ENCODE data around the gene PKIB.
"Not testable (repeated sequence)": the region's sequence is repeated elsewhere in the genome, so short reads cannot be mapped to it uniquely, and the experiment has no call there.

The PKIB gene

DNA sequence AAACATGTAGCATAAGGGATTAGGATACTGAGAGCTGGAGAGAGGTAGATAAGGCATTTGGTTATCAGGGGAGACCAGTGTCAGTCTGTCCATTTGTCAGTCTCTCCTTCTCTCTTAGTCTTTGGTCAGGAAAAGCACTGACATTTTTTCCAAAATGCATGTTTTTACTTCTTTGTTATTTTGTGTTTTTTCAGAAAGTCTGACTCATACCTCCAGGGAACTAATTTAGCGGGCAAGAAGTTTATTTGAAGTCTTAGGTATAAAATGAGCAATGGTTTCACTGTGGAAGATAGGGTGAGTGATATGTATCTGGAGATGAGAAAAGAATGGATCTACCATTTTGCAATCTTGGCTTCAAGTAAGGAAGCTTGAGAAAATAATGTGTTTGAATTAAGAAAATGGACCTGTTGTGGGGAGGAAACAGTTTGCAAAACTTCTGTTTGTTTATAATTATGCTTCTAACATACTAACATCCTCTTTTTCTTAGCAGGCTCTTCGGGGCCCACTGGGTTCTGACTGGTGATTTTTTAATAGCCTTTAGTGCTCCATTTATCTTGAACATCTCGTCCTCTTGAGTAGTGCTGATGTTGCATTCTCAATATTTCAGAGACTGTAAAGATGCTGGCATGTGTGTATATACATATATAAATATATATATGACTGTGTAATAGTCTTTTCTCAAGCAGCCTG lies 102.4 kb downstream of the PKIB start:
- DNase-seq, result no peak

DNA sequence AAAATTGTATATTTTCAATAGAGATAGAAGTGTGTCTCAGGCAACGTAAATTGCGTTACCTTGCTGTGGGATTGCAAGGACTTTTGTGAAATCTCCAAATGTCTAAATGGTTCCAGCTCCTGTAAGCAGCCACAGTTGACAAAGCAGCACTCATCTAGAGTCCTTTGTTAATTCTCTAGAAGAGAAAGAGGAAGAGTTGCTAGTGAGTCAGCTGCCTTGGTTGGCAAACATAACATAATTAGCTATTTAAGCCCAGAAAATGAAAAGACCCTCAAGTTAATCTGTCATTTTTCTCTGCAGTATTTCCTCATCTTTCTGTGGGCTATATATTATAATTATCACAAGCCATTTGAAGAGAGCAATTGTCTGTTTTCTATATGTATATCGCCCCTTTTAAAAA lies 102.9 kb downstream of the PKIB start:
- no peak for DNase-seq

GRCh38 chr6:122714059-122714458 lies 103.9 kb downstream of the PKIB start:
- DNase-seq, result no peak

DNA sequence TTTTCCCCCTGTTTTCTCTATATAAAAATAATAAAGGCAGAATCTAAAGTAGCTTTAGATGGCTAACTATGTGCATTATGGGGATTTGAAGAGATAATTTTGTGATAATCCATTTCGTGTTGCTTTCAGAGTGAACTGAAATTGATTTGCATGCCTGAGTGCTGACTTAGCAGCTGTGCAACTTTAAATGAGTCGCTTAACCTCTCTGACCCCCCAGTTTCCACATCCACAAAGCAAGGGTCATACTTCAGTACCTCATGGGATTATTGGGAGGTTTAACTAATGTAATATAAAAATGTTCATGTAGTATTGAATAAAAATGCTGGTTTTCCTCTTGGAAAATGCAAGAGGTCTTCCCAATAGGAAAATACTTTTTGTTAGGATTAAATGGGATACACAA lies 105.5 kb downstream of the PKIB start:
- DNase-seq, result no peak

- peak; percentile 40 for DNase-seq
Measured at GRCh38 chr6:122717350-122717749, 107.1 kb downstream of the PKIB start.

DNA sequence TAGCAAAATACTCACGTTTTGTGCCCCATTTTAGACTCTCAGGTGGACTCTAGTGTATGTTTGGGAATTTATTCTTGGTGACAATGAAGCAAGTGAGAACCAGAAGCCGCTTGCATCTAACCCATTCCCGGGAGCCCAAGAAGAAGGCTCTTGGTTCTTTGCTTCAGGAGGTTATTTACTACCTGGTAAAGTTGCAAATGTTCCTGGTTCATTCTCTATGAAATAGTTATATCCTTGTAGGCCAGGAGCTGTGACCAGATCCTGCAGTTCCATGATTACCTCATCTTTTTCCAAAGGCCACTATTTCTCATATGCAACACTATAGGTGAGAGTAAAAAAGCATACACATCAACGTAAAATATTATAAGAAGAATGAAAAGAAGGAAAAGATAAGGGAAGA lies 108.4 kb downstream of the PKIB start:
- DNase-seq, result no peak

GRCh38 chr6:122719176-122719575 lies 109.0 kb downstream of the PKIB start:
- DNase-seq, result no peak

DNA sequence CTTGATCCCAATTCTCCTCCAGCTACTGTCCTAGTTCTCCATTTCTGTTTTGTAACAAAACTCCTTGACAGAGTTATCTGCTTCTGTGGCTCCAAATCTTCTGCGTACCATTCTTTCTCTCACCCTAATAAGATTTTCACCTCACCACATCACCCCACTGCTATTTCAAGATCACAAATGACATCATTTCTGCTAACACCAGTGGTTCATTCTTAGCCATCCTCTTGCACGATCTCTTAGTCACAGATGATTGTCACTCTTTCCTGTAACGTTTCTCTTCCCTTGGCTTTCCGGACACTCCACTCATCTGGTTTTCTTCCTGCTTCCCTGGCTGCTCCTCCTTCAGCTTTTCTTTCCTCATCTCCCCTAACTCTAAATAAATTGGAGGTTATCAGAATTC lies 112.5 kb downstream of the PKIB start:
- DNase-seq, result no peak

GRCh38 chr6:122726649-122727048 lies 116.4 kb downstream of the PKIB start:
- DNase-seq, result no peak

- no peak for DNase-seq
Measured at GRCh38 chr6:122727244-122727643, 117.0 kb downstream of the PKIB start.

- no peak for DNase-seq
Measured at GRCh38 chr6:122730334-122730733, 120.1 kb downstream of the PKIB start.

- peak; percentile 46 for DNase-seq
Measured at GRCh38 chr6:122730775-122731386, 120.7 kb downstream of the PKIB start.

- DNase-seq, result no peak
Measured at GRCh38 chr6:122733259-122733658, 123.1 kb downstream of the PKIB start.

DNA sequence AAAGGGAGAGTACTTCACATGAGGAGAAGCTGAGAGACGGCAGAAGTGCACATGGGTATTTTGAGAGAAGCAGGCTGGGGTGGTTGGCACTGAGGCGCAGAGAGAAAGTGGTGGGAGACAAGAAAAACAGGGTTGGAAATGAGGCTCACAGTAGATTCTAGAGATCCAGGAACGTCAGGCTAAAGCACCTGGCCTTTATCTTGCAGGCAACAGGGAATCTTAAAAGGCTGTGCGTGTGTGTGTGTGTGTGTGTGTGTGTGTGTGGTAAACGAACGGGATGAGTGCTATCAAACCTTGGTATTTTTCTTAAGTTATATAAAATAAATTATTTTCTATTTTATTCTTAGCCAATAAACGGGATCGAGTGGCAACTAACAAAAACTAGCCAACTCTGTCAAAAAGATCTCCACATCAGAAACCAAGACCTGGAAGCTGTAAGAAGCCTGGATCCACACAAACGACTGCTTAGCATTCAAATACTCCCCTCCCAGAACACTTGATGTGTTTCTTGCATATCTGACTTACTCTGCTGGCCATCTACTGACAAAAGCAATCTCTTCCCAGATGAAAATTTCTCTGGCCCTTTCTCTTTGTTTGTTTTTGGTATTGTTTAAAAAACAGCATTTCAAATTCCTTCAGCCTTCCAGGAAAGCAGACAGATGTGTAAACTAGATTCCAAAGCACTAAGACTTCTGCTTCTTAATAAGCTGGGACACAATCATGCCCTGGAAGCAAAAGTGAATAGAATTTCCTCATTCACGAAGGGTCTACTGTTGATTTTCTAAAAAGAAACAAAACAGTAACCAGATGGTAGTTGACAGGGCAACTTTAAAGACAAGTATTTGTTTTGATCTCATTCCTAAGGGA lies 124.6 kb downstream of the PKIB start:
- DNase-seq, result no peak

GRCh38 chr6:122735582-122735981 lies 125.4 kb downstream of the PKIB start:
- no peak for DNase-seq

GRCh38 chr6:122736163-122736562 lies 126.0 kb downstream of the PKIB start:
- no peak for DNase-seq

DNA sequence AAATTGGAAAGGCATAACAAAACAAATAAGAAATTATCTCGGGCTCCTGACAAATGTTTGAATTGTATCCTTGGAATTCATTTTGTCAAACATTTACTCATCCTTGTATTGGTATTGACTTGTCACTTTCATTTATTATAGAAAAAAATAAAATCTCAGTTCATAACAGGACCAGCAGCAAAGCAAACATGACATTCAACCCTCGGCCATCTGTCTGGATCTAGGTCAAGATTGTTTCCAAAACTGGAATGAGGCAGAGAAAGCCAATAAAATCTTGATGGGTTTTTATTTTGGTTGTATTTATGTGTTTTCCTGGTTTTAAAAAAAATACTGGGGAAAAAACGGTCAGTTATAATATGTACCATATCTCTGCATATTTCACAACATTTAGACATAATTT lies 126.4 kb downstream of the PKIB start:
- no peak for DNase-seq

DNA sequence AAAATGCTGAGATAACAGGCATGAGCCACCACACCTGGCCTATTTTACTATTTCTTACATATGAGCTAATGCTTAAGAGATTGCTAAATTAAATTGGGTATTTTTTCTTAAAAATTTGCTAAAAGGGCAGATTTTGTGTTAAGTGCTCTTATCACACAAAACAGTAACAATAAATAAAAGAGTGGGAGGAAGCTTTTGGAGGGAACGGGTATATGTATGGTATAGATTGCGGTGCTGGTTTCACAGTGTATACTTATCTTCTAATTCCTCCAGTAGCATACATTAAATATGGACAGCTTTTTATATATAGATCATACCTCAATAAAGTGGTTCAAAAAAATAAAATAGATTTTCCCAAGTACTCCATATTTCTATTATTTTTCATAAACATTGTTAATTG lies 129.9 kb downstream of the PKIB start:
- no peak for DNase-seq

DNA sequence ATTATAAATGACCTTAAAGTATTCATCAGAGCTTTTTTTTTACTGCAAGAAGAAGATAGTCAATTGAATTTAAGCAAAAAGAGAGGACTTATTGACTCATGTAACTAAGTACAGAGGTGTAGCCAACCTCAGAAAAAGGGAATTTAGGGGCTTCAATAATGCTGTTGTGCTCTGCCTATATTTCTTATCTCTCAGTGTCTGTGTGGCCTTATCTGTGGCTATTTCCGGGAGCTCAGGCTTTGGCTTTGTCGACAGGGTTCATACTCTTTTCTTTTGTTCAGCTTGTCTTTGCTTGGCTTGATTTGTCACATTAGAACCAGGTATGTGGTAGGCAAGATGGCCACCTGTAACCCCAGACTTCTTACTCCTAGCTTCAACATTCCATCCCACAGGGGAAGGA lies 130.7 kb downstream of the PKIB start:
- DNase-seq, result no peak

GRCh38 chr6:122744247-122744646 lies 134.0 kb downstream of the PKIB start:
- peak; percentile 12 for DNase-seq

GRCh38 chr6:122744856-122745255 lies 134.7 kb downstream of the PKIB start:
- DNase-seq, result not testable (repeated sequence)

DNA sequence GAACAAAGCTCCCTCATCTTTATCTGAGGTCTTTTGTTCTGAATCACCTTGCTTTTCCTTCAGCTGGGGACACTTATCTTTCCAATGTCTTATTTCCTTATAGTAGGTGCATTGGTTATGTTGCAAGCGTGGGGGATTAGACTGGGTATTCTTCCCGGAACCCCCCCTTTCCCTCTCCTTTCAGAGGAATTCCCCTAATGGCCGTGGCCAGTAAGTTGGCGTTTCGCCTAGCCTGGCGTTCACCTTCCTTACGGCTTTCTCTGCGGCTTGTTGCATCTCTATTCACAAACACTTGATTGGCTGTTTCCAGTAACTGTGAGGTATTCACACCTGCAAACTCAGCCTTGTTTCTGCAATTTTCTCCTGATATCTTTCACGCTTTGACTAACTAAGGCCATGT lies 136.5 kb downstream of the PKIB start:
- no peak for DNase-seq

GRCh38 chr6:122747573-122747972 lies 137.4 kb downstream of the PKIB start:
- no peak for DNase-seq

DNA sequence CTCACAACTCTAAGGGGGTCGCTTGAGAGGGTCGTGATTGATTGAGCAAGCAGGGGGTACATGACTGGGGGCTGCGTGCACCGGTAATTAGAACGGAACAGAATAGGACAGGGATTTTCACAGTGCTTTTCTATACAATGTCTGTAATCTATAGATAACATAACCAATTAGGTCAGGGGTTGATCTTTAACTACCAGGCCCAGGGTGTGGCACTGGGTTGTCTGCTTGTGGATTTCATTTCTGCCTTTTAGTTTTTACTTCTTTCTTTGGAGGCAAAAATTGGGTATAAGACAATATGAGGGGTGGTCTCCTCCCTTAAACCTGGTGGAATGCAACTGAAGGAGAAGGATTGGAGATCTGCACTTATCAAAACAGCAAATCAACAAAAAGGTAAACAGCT lies 138.7 kb downstream of the PKIB start:
- DNase-seq, result not testable (repeated sequence)

All from midbrain (tissue), 1 donor.